ENCODE measurements around the gene HCK. TPM values are rescaled to one million over a fixed set of nuclear protein-coding genes. Genes with fewer than 3 reads are reported as not detected.

Gene HCK
- total RNA-seq, 1 donor from 2014 or later: 1.8 TPM

- intact Hi-C loops (cut with micrococcal nuclease): no loop called here
Observed at GRCh38 chr20:32057656-32058184, 5.7 kb downstream of the HCK start.

- intact Hi-C loops (cut with micrococcal nuclease): no loop called here
Observed at GRCh38 chr20:32059189-32059588, 7.1 kb downstream of the HCK start.

GRCh38 chr20:32062776-32063170 is 10.7 kb downstream of the HCK start:
- intact Hi-C loops (cut with micrococcal nuclease): no loop called here

GRCh38 chr20:32063695-32064094 is 11.7 kb downstream of the HCK start:
- intact Hi-C loops (cut with micrococcal nuclease): no loop called here

- intact Hi-C loops (cut with micrococcal nuclease): no loop called here
Observed at GRCh38 chr20:32064667-32065066, 12.6 kb downstream of the HCK start.

- intact Hi-C loops (cut with micrococcal nuclease): no loop called here
Observed at GRCh38 chr20:32067234-32067821, 15.3 kb downstream of the HCK start.

GRCh38 chr20:32068174-32068573 is 16.1 kb downstream of the HCK start:
- intact Hi-C loops (cut with micrococcal nuclease): no loop called here

- intact Hi-C loops (cut with micrococcal nuclease): no loop called here
Observed at GRCh38 chr20:32069711-32070110, 17.7 kb downstream of the HCK start.

GRCh38 chr20:32070282-32070681 is 18.2 kb downstream of the HCK start:
- intact Hi-C loops (cut with micrococcal nuclease): no loop called here

- intact Hi-C loops (cut with micrococcal nuclease): no loop called here
Observed at GRCh38 chr20:32070690-32071213, 18.7 kb downstream of the HCK start.

GRCh38 chr20:32071395-32072167 is 19.5 kb downstream of the HCK start:
- intact Hi-C loops (cut with micrococcal nuclease): no loop called here

- intact Hi-C loops (cut with micrococcal nuclease): no loop called here
Observed at GRCh38 chr20:32072168-32072750, 20.2 kb downstream of the HCK start.

- intact Hi-C loops (cut with micrococcal nuclease): no loop called here
Observed at GRCh38 chr20:32075534-32075933, 23.5 kb downstream of the HCK start.

- intact Hi-C loops (cut with micrococcal nuclease): no loop called here
Observed at GRCh38 chr20:32077190-32077589, 25.1 kb downstream of the HCK start.

- intact Hi-C loops (cut with micrococcal nuclease): no loop called here
Observed at GRCh38 chr20:32078322-32078721, 26.3 kb downstream of the HCK start.

- intact Hi-C loops (cut with micrococcal nuclease): no loop called here
Observed at GRCh38 chr20:32078791-32079190, 26.7 kb downstream of the HCK start.

- intact Hi-C loops (cut with micrococcal nuclease): no loop called here
Observed at GRCh38 chr20:32079655-32080109, 27.6 kb downstream of the HCK start.

- intact Hi-C loops (cut with micrococcal nuclease): no loop called here
Observed at GRCh38 chr20:32080783-32081182, 28.7 kb downstream of the HCK start.

GRCh38 chr20:32083469-32083868 is 31.4 kb downstream of the HCK start:
- intact Hi-C loops (cut with micrococcal nuclease): no loop called here

GRCh38 chr20:32087070-32087469 is 35.0 kb downstream of the HCK start:
- intact Hi-C loops (cut with micrococcal nuclease): no loop called here

- intact Hi-C loops (cut with micrococcal nuclease): no loop called here
Observed at GRCh38 chr20:32088759-32089158, 36.7 kb downstream of the HCK start.

Measured in T-helper 1 cell treated with Interleukin-12 subunit alpha and Interleukin-12 subunit beta and Interleukin-4 antibody, amounts not matched to agents 30 ng/mL and 1 ng/mL, for 36 hours (primary cell).